ENCODE results near the gene CACHD1.

DNA sequence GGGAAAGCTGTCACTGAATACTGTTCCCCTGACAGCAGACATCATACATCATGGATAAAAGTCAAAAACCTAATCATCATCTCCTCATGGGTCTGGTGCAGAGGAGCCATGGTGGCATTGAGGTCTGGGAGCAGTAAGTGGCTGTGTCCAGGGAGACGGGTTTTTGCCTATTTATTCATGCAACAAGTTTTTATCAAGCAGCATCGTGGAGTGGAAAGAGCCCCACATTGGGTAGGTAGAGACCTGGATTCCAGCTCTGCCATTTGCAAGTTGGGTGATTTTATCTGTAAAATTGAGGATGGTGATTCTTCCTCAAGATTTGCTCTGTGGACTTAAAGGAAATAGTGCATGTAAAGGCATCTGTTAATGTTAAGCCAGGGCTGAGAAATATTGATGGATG, 4.2 kb downstream of the CACHD1 start:
- TF ChIP-seq, protein P1, sequence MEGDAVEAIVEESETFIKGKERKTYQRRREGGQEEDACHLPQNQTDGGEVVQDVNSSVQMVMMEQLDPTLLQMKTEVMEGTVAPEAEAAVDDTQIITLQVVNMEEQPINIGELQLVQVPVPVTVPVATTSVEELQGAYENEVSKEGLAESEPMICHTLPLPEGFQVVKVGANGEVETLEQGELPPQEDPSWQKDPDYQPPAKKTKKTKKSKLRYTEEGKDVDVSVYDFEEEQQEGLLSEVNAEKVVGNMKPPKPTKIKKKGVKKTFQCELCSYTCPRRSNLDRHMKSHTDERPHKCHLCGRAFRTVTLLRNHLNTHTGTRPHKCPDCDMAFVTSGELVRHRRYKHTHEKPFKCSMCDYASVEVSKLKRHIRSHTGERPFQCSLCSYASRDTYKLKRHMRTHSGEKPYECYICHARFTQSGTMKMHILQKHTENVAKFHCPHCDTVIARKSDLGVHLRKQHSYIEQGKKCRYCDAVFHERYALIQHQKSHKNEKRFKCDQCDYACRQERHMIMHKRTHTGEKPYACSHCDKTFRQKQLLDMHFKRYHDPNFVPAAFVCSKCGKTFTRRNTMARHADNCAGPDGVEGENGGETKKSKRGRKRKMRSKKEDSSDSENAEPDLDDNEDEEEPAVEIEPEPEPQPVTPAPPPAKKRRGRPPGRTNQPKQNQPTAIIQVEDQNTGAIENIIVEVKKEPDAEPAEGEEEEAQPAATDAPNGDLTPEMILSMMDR (IDR thresholded peaks at IDR 0.05) = no peak
- no peak for TF ChIP-seq POLR2AphosphoS5 (IDR thresholded peaks at IDR 0.05; ENCODE audit: low read depth, low read length)
